Small intestine (tissue), 7 donors: ENCODE data around the gene DNAJC9. TPM values are rescaled to one million over a fixed set of nuclear protein-coding genes. Genes with fewer than 3 reads are reported as not detected.
A peak's percentile ranks its signal among the peaks of the same experiment; 100 is the strongest.

Experiments
- DNase-seq, 2 donors: peaks; one replicate each; pipeline versions ENCODE4 v3.0.0 to v3.0.0-alpha.2; 2013
- FAIRE-seq: peaks from 2 replicates; lab custom pipeline; 2012; peaks lifted over from hg19 to GRCh38; lab: Jason Lieb, UNC
- H3K27ac ChIP-seq, 3 donors: one replicate each; pipeline ENCODE4 v1.5.1; 2013; ENCODE audit warnings: low read length in 2 of 3, mild to moderate bottlenecking in 2 of 3, control low read depth in 1 of 3, inconsistent platforms in 1 of 3, low read depth in 1 of 3, moderate library complexity in 1 of 3
- H3K27me3 ChIP-seq, 3 donors: one replicate each; pipeline ENCODE4 v1.6.1; 2013; ENCODE audit warnings: low read length in 3 of 3, inconsistent platforms in 1 of 3; ENCODE audit not compliant: control insufficient read depth in 3 of 3, insufficient read depth in 3 of 3
- H3K36me3 ChIP-seq, 3 donors: one replicate each; pipeline ENCODE4 v1.6.1; 2013; ENCODE audit warnings: low read length in 3 of 3, inconsistent platforms in 1 of 3, low read depth in 1 of 3, mild to moderate bottlenecking in 1 of 3, moderate library complexity in 1 of 3; ENCODE audit not compliant: control insufficient read depth in 3 of 3, insufficient read depth in 2 of 3
- H3K4me1 ChIP-seq, 3 donors: one replicate each; pipeline ENCODE4 v1.6.1; 2013; ENCODE audit warnings: low read length in 2 of 3, inconsistent platforms in 1 of 3, low read depth in 1 of 3, mild to moderate bottlenecking in 1 of 3, moderate library complexity in 1 of 3; ENCODE audit not compliant: control insufficient read depth in 3 of 3, insufficient read depth in 2 of 3
- H3K4me3 ChIP-seq, 3 donors: one replicate each; pipeline ENCODE4 v1.5.1; 2013; ENCODE audit warnings: low read length in 3 of 3, control low read depth in 1 of 3, inconsistent platforms in 1 of 3, low read depth in 1 of 3, mild to moderate bottlenecking in 1 of 3, moderate library complexity in 1 of 3
- H3K9me3 ChIP-seq, 2 donors: one replicate each; pipeline ENCODE4 v1.6.1; 2013; ENCODE audit warnings: low read depth in 1 of 2, low read length in 1 of 2; ENCODE audit not compliant: control insufficient read depth in 2 of 2, insufficient read depth in 1 of 2
- WGBS, 3 donors: extraction: QIAGEN DNeasy Blood & Tissue Kit; methylation state at CpG; one replicate each; pipeline ENCODE4 v1.1.7; 2013; 5-methylcytosine and 5-hydroxymethylcytosine counted together
- polyA plus RNA-seq, 4 donors: library from polyadenylated mRNA; stranded (reverse) in 3 of 4; unstranded in 1 of 4; fragments of 200-250 nt in 3 of 4; fragments of 120-200 nt in 1 of 4; gene quantifications; one replicate each; pipeline versions ENCODE4 v1.2.1 to v1.2.3, GENCODE V29; 2013
- donor health status: healthy with polysubstance abuse.
- donor health status: control.
- donor health status: control.
- donor health status: Bipolar disorder and iron deficiency.
- donor health status: healthy.

DNAJC9 gene
- polyA plus RNA-seq, 4 donors = 11.4 to 24.0 (median 17.1) TPM

DNA sequence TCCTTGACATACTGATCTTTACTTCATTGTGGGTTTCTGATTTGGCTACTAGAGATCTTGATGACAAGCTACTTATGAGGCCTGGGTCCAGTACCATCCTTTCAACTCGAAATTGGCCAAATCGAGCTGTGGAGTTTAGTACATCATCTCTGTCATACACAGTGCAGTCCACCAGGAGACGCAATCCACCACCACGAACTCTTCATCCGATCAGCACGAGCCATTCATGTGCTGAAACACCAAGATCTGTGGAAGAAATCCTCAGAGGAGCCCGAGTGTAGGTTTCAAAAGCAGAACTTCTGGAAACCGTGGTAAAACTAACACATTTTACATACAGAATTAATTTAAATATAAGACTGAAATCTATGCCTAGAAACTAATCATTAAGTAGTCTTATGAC, 14.2 kb downstream of the DNAJC9 start:
- Histone ChIP-seq H3K36me3 (peaks cover 4 to 40% (median 11%) of the 10 kb centered on the region in 3 donors), H3K27ac (no peak overlapping the region), H3K27me3 (no peaks in the 10 kb centered on the region), H3K9me3 (no peaks in the 10 kb centered on the region), H3K4me3 (no peak overlapping the region), H3K4me1 (no peaks in the 10 kb centered on the region)
- WGBS, 3 donors = 90 to 93% (median 93%) methylated on average over 8 of the region's 8 CpGs
- FAIRE-seq (no peak), DNase-seq (no peak)

DNA sequence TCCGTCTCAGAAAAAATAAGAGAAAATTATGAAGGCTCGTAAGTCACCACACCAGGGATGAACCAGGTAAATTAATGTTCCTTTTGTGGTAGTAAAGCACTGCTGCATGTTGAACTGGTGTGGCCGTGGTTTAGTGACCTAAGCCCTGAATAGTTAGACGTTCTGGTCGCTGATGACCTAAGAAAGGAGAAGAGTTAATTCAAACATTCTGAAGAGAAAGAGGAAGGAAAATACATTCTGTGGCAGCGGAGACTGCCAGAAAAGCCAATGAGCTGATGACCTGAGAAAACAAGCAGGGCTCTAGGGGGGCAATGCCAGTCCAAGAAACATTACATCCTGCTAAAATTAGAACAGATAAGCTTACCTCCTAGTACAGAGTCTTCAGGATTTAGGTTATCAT, 17.5 kb downstream of the DNAJC9 start:
- H3K4me1 ChIP-seq = no peaks in the 10 kb centered on the region
- H3K27ac ChIP-seq = no peak overlapping the region
- DNase-seq (no peak), FAIRE-seq (no peak)
- H3K27me3 ChIP-seq = no peaks in the 10 kb centered on the region
- WGBS, 3 donors = 77 to 89% (median 84%) methylated on average over 6 of the region's 6 CpGs
- no peaks in the 10 kb centered on the region for H3K9me3 ChIP-seq
- H3K4me3 ChIP-seq = no peak overlapping the region
- peaks cover 3 to 23% (median 6%) of the 10 kb centered on the region in 3 donors for H3K36me3 ChIP-seq

DNA sequence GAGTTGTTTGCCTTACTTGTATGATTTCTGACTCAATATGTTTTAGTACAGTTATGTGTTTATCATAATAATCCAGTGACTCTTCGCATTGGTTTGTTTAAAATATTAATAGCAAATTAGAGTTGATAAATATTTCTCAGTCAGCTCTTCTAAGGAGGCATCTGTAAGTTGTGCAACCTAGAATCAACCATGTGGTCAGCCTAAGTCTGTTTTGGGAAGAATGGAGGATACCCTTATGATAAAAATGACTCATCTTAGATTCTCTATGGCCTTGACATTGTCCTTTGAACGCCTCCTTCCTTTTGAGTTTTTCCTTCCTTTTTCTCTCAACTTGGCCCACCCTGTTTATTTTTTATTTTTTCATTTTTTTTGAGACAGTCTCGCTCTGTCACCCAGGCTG, 18.8 kb downstream of the DNAJC9 start:
- H3K4me3 ChIP-seq = no peak overlapping the region
- H3K27me3 ChIP-seq = no peaks in the 10 kb centered on the region
- peaks cover under 1 to 20% (median 6%) of the 10 kb centered on the region in 3 donors for H3K36me3 ChIP-seq
- FAIRE-seq (no peak), DNase-seq (no peak)
- no peak overlapping the region for H3K27ac ChIP-seq
- 87 to 95% (median 92%) methylated on average over 3 of the region's 3 CpGs for WGBS, 3 donors
- H3K9me3 ChIP-seq = no peaks in the 10 kb centered on the region
- no peaks in the 10 kb centered on the region for H3K4me1 ChIP-seq

DNA sequence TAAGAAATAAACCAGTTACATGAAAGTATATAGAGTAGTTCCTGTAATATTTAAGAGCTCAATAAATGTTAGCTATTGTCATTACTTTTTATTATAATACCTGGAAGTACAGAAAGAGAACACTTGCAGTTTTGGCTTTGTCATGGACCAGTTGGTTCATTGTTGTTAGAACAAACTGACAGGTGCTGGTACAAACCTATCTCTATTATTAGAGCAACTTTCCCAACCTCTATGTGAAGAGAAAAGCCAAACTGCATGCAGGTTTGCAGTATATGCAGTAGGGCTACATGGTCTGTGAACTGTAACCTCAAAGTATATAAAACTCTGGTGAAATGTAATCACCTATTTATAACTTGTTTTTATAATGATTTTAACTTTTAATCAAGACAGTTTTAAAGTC, 20.4 kb downstream of the DNAJC9 start:
- no peaks in the 10 kb centered on the region for H3K9me3 ChIP-seq
- no peaks in the 10 kb centered on the region for H3K27me3 ChIP-seq
- H3K4me1 ChIP-seq = no peaks in the 10 kb centered on the region
- peaks cover 2 to 15% (median 6%) of the 10 kb centered on the region in 3 donors for H3K36me3 ChIP-seq
- H3K27ac ChIP-seq = no peak overlapping the region
- FAIRE-seq (no peak), DNase-seq (no peak)
- no peak overlapping the region for H3K4me3 ChIP-seq

DNA sequence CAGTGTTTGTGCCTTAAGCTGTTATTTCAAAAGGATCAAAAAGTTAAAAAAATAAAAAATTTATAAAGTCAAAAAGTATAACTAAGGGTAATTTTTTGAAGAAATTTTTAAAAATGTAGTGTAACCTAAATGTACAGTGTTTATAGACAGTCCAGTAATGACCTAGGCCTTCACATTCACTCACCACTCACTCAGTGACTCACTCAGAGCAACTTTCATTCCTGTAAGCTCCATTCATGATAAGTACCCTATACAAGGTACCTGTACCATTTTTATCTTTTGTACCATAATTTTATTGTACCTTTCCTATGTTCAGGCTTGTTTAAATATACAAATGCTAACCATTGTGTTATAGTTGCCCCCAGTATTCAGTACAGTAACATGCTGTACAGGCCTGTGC, 21.5 kb downstream of the DNAJC9 start:
- DNase-seq (no peak), FAIRE-seq (peak; percentile 51)
- no peak overlapping the region for H3K27ac ChIP-seq
- no peak overlapping the region for H3K4me3 ChIP-seq
- H3K36me3 ChIP-seq = peaks cover 2 to 12% (median 3%) of the 10 kb centered on the region in 3 donors
- no peaks in the 10 kb centered on the region for H3K4me1 ChIP-seq
- no peaks in the 10 kb centered on the region for H3K27me3 ChIP-seq
- H3K9me3 ChIP-seq = no peaks in the 10 kb centered on the region

DNA sequence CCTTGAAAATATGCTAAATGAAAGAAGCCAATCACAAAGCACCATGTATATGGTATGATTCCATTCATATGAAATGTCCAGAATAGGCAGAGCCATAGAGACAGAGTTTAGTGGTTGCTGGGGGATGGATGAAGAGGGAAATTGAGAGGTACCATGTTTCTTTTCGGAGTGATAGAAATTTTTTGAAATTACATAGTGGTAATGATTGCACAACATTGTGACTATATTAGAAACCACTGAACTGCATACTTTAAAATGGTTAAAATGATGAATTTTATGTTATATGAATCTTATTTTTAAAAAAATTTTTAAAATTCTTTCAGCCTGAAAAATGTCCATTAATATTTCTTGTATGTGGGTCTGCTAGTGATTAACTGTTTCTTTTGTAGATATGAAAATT, 26.1 kb downstream of the DNAJC9 start:
- no peak for DNase-seq
- FAIRE-seq = no peak
- WGBS, 3 donors = 89 to 100% (median 97%) methylated on average over 1 of the region's 1 CpG
- no peaks in the 10 kb centered on the region for H3K4me1 ChIP-seq
- no peak overlapping the region for H3K4me3 ChIP-seq
- no peaks in the 10 kb centered on the region for H3K27me3 ChIP-seq
- H3K27ac ChIP-seq = no peak overlapping the region
- H3K36me3 ChIP-seq = peaks cover 2 to 6% (median 6%) of the 10 kb centered on the region in 3 donors
- H3K9me3 ChIP-seq = no peaks in the 10 kb centered on the region

DNA sequence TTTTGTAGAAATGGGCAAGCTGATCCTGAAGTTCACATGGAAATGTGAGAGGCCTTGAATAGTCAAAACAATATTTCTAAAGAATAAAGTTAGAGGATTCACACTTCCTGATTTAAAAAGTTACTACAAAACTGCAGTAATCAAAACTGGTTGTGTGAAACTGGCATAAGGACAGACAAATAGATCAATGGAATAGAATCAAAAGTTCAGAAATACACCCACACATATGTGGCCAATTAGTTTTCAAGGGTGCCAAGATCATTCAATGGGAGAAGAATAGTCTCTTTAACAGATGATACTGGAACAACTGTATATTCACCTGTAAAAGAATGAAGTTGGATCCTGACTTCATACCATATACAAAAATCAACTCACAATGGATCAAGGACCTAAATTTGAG, 27.7 kb downstream of the DNAJC9 start:
- Histone ChIP-seq H3K4me1 (no peaks in the 10 kb centered on the region), H3K9me3 (no peaks in the 10 kb centered on the region), H3K36me3 (peaks cover 2 to 6% (median 6%) of the 10 kb centered on the region in 3 donors), H3K4me3 (no peak overlapping the region), H3K27ac (no peak overlapping the region), H3K27me3 (no peaks in the 10 kb centered on the region)
- DNase-seq = no peak
- FAIRE-seq = no peak

DNA sequence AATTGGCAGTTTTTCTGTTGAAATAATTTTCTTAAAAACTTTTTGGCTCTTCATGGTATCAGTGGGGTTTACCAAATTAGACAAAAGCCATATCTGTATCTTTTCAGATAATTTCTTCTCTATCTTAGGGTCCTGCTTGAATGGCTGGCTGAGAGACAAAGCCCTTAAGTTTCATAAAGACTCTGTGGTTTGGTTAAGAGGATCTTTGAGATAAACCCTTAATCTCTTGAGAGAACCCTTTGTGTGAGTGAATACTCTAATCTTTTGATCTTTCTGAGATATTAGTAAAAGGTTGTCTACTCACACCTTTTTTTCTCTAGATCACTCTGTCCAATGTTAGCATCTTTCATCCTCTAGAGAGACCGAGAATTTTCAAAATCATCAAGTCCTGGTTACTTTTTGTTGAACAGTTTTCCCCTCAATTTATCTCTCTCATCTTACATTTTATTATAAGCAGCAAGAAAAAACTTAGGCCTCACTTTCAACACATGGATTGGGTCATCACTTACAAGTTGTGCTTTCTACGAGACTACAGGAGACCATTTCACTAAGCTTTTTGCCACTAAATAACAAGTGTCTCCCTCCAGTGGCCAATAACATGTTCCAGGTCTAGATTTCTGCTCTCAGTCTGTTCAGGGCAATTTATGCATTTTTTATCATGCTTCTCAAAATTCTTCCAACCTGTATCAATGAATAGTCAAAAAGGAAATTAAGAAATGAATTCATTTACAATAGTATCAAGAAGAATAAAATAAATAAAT, 28.4 kb downstream of the DNAJC9 start:
- H3K27me3 ChIP-seq = no peaks in the 10 kb centered on the region
- 91 to 93% (median 91%) methylated on average over 2 of the region's 2 CpGs for WGBS, 3 donors
- H3K4me3 ChIP-seq = no peak overlapping the region
- H3K36me3 ChIP-seq = peaks cover 2 to 6% (median 6%) of the 10 kb centered on the region in 3 donors
- DNase-seq = peak; percentile 5 to 16
- no peak for FAIRE-seq
- no peaks in the 10 kb centered on the region for H3K4me1 ChIP-seq
- H3K27ac ChIP-seq = no peak overlapping the region
- no peaks in the 10 kb centered on the region for H3K9me3 ChIP-seq

DNA sequence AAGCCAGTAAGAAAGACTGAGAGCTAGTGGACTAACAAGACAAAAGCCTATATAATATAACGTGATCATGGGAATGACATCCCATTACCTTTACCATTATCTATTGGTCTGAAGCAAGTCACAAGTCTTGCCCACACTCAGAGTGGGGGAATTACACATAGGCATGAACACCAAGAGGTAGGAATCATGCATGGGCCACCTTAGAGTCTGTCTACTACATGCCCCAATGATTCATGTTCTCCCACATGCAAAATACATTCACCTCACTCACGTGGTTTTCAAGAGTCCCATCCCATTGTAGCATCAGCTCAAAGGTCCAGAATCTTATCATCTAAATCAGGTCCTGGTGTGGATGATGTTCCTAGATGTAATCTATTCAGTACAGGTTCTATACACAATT, 29.4 kb downstream of the DNAJC9 start:
- no peak overlapping the region for H3K27ac ChIP-seq
- WGBS, 3 donors = 87 to 96% (median 88%) methylated on average over 2 of the region's 2 CpGs
- DNase-seq (no peak), FAIRE-seq (no peak)
- no peak overlapping the region for H3K4me3 ChIP-seq
- H3K9me3 ChIP-seq = no peaks in the 10 kb centered on the region
- H3K27me3 ChIP-seq = no peaks in the 10 kb centered on the region
- no peaks in the 10 kb centered on the region for H3K4me1 ChIP-seq
- H3K36me3 ChIP-seq = peaks cover 2 to 10% (median 4%) of the 10 kb centered on the region in 3 donors
